Skin of body (tissue), 2 donors: ENCODE results near the gene BCKDHA. TPM values are rescaled to one million over a fixed set of nuclear protein-coding genes. Genes with fewer than 3 reads are reported as not detected.
"Not testable (repeated sequence)": the region's sequence is repeated elsewhere in the genome, so short reads cannot be mapped to it uniquely, and the experiment has no call there.

Source experiments
- DNase-seq: peaks from one replicate; lab custom pipeline; 2025; lab: John Stamatoyannopoulos, UW
- total RNA-seq: library from RNA; depleted of rRNA; stranded (reverse); fragments of >200 nt; gene quantifications from one replicate; pipeline ENCODE4 v1.2.3, GENCODE V29; 2014

The BCKDHA gene
- total RNA-seq, 1 donor from 2014 or later, result 36.5 TPM

DNA sequence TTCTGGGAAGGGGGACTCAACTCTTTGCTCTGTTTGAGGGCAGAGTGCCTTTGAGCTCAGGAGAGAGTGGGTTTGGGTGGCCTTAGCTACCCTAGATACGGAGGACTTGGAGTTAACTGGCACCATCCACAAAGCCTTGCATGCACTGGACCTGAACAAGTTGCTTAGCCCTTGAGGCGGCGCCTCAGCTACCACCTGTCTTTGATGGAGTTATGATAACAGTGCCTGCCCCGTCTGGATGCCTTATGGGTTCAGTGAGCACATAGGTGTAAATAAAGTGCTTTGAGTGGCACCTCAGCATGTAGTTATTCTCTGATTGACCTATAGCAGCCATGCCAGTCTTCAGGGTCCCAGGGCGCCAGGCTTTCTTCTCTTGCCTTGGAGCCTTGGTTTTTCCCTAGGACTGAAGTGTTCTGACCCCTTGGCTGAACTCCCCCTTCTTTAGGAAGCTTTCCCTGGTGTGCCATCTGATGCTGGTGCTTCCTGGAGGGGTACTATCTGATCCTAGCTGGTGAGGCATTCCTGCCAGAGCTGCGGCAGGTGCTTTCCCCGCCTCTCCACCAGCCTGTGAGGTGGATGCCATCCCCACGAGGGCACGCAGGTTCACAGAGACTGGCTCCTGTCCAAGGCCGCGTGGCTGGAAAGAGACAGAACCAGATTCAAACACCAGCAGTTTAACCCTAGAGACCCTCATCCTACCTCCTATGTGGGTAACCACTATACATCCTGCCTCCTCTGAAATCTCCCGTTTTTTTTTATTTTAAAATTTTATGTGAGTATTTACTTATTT is 5.8 kb downstream of the BCKDHA start:
- DNase-seq, result no peak

DNA sequence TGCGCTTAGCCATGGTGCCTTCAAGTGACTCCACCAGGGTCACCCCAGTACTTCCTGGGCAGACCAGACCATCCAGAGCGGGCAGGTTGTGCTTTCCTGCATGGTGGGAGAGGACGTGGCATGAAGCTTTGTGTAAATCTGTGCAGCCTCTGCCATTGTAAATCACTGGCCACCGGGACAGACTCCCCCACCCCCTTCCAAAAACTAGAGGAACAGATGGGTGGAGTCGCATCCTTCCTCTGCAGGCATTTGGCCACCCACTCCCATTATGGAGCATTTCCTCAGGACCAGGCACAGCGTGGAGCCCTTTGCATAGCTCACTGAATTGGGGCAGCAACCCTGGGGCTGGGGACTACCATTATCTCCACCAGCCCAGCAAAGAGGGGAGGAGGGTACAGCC is 8.2 kb downstream of the BCKDHA start:
- no peak for DNase-seq

DNA sequence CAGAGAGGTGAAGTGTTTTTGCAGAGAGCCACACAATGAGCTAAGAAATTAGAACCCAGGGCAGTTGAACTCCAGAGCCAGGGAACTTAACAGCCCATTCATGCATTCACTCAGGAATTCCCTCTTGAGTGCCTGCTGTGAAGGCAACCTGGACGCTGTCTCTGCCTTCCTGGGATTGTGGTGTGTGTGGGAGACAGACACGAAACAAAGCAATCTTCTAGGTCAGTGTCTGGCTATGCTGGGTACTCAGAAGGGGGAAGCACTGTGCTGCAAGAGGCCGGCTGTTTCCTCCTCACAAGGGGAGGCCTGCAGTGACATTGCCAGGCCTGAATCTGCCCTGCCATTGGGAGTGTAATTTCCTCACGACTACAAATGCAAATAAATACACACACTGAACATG is 9.7 kb downstream of the BCKDHA start:
- no peak for DNase-seq

DNA sequence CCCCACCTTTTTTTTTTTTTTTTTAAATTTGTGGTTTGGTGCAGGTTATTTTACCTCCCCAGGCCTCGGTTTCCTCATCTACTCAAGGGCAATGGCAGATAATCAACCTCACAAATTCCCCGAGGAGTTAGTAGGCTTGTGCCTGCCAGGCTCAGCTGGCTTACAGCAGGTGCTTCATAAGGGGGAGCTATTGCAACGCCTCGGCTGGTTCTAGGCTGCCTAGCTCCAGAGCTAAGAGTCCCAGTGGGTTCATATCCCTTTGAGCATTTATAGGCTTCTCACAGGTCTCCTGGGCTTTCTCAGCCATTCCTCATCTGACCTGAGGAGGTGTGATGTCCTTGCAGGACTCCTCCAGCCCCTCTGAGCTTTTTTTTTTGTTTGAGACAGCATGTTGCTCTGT is 10.6 kb downstream of the BCKDHA start:
- DNase-seq, result no peak

DNA sequence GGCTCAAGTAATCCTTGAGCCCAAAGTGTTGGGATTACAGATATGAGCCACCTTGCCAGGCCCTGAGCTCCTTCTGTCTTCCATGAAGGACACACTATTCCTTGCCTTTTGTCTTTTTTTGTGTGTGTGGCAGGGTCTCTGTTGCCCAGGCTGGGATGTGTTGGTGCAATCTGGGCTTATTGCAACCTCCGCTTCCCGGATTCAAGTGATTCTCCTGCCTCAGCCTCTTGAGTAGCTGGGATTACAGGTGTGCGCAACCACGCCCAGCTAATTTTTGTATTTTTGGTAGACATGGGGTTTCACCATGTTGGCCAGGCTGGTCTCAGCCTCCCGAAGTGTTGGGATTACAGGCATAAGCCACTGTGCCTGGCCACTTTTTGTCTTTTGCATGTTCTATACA is 11.2 kb downstream of the BCKDHA start:
- DNase-seq, result not testable (repeated sequence)

DNA sequence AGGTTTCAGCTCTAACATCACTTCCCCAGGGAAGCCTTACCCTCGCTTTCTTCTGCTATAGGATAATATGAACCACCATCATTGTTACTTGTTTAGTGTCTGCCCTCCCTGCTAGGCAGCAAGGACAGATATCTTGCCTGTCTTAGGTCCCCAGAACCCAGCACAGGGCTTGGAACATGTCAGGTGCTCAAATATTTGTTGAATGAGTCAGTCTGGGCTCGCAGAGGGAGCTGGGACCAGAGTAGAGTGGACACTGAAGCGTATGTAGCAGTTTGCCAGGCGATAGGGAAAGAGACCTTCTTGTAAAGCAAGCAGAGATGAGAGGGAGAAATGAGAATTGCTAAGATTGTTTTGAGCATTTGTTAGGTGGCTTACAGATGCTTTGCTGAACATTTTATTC is 11.7 kb downstream of the BCKDHA start:
- DNase-seq, result no peak

DNA sequence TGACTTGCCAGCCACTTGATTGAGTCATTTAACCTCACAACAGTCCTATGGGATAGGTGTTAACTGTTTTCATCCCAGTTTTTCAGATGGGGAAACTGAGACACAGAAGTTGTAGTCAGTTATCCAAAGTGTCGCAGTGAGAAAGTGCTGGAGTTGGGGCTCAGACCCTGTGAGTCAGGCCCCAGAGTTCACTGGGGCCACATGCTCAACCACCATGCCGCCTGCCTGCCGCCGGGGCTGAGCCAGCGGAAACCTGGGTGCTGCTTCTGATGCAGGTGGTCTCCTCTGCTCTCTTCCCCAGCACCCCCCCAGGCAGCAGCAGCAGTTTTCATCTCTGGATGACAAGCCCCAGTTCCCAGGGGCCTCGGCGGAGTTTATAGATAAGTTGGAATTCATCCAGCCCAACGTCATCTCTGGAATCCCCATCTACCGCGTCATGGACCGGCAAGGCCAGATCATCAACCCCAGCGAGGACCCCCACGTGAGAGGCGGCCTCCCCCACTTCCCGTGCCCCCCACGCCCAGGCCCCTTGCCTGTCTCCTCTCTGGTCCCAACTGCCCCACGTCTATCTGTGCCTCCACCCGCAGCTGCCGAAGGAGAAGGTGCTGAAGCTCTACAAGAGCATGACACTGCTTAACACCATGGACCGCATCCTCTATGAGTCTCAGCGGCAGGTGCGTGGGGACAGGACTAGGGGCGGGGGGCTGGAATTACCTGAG is 12.9 kb downstream of the BCKDHA start:
- DNase-seq, result no peak

DNA sequence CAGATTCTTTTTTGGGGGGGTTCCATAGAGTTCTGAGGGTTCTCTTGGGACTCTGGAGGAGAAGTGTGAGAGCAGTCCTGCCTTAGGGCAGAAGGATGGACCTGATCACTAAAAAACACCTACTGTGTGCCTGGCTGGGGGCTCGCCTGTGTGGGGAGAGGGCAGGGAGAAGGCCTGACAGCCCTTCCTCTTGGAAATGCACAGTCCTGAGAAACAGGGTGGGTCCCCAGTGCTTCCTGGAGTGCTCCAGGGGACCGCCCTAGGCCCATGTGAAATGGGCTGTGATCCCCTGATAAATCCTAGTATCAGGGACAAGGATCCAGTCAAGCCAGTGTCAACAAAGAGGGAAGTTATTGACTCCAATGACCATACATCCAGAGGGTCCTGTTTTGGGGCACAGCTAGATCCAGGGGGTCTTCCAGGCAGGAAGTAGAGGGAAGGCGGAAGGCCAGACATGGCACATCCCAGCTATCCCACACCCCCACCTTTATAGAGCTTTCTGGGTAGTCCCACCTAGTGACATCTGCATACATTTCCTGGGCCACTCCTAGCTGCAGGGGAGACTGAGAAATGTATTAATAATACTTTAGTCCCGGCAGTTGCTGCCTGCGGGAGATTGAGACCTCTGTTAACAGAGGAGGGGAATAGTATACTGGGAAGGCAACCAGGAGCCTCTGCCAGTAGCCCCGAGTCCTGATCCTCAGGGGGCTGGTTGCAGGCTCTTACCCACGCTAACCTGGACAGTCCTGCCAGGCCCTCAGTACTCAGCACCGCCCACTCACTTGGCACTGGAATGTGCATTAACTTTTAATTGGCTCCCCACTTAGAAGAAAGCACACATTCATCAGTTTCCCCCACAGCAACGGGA is 13.7 kb downstream of the BCKDHA start:
- no peak for DNase-seq

DNA sequence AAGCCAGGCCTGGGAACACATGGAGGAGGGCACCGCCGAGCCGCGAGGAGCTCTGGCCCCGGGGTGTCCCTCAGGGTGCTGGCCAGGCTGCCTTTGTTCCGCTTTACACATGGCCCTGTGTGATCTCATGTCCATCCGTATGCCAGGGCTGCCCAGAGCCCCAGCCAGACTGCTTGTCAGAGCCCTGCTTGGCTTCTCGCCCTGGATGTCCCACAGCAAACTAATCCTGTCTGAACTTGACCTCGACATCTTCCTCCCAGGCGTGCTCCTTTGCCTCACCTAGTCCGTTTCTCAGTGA is 14.3 kb downstream of the BCKDHA start:
- no peak for DNase-seq

DNA sequence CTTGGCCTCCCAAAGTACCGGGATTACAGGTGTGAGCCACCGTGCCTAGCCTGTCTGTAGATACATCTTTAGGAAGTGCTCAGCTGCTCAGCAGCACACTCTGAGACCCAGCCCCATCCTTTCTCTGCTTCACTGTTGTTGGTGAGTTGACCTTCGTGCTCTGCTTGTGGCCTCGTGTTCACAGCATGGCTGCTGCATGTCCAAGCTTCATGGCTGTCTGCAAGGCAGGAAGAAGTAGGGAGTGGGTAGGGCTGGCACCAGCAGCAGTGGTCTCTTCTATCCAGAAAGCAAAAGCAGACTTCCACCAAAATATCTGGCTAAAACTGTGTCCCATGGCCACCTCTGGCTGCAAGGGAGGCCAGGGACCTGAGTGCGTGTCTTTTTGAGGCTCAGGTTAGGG is 15.3 kb downstream of the BCKDHA start:
- no peak for DNase-seq

DNA sequence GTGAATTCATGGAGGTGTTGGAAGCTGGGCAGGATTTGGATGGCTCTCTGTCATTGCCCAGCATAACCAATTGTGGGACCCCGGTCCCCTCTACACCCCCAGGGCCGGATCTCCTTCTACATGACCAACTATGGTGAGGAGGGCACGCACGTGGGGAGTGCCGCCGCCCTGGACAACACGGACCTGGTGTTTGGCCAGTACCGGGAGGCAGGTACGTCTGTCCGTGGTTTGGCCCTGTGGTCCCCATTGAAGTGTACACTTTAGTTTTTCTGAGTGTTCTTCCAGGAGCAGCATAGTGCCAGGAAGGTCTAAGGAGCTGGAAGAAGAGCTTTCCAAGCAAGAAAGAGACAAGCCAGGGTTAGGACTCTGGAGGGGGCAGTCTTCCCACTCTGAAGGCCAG is 16.3 kb downstream of the BCKDHA start:
- DNase-seq, result no peak

DNA sequence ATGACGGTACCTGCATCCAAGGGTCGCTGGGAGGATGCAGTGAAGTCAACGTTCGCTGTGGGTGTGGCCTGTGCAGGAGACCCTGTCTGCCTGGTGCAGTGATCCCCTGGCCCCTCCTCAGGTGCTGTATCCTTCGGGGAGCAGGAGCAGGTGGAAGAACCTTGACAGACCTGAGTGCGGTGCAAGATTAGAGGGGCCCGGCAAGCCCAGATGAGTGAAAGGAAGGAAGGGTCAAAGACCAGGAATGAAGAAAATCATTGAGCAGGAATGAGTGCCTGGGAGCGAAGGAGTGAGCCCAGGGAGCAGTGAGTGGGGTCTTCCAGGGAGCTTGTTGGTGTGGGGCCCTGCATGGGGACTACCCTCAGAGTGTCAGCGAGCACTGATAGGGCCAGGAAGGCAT is 16.8 kb downstream of the BCKDHA start:
- no peak for DNase-seq

DNA sequence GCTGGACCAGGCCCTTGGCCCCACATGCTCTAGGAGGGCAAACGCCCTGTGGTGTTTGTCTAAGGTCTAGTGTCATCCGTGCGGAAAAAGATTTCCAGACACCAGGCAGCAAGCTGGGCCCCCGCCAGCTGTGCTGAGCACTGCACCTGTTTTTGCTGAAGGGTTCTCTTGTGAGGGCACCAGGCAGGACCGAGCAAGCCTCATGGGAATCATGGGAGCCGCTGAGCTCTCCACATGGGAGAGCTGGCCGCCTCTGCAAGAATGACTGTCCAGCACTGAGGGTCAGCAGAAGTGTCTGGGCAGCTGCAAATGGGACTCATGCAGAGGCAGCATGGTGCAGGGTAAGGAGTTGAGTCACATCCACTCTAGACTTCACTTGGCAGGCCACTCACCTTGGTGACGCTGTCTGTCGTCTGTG is 17.5 kb downstream of the BCKDHA start:
- no peak for DNase-seq

DNA sequence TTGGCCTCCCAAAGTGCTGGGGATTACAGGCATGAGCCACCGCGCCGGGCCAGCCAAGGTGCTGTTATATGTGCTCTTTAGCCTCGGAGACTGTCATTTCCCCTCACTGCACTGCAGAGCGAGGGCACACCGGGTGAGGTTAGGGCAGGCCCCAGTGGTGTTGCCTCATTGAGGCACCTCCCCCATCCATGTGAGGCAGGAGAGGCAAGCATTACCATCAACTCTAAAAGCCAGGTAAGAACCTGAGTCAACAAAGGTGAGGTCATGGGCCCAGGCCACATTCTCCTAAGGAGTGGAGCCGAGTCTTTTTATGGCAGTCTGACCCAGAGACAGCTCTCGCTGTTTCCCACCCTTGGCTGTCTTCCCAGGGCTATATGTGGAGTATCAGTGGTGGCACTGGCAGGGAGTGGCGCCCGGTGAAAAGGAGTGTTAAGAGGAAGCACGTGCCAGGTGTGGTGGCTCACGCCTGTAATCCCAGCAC is 18.6 kb downstream of the BCKDHA start:
- DNase-seq, result no peak

DNA sequence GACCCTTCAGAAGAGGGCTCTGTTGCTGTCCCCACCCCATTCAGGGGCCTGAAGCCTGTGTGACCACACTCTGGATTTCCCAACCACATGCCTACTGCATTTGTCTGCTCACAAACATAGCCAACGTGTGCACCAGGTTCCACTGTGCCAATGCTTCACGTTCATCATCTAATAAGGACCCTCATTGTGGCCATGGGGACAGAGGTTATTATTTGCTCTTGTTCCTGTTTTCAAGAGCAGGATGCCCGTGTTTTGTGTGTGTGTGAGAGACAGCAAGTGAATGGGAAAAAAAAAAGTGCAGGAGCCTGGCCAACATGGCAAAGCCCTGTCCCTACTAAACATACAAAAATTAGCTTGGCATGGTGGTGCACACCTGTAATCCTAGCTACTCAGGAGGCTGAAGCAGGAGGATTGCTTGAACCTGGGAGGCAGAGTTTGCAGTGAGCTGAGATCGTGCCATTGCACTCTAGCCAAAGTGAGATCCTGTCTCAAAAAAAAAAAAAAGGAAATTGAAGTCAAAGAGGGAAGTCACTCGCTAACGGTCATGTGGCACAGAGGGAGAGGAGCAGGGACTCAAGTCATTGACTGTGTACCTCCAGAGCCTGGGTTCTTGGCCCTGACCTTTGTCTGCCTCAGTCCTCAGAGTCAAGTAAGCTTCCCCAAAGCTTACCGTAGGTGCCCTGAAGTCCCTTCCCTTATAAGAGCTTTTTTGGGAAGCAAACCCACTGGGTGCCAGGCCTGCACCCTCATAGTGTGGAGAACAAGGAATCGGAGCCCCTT is 22.7 kb downstream of the BCKDHA start:
- no peak for DNase-seq

DNA sequence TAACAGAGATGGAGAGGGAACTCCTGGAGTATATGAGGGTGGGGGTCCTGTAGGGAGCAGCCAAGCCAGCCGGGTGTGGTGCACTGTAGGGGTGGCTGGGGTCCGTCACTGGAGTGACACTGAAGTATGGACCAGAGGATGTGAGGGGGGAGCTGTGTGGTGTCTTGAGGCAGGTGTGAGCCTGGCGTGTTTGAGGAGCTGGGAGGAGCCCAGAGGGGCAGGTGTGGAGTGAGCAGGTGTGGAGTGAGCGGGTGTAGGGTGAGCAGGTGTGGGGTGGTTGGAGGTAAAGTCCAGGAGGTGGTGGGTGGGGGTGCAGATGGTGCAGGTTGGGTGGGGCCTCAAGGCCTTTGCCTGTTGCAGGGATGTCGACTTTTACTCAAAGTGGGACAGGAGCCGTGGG is 23.7 kb downstream of the BCKDHA start:
- no peak for DNase-seq

DNA sequence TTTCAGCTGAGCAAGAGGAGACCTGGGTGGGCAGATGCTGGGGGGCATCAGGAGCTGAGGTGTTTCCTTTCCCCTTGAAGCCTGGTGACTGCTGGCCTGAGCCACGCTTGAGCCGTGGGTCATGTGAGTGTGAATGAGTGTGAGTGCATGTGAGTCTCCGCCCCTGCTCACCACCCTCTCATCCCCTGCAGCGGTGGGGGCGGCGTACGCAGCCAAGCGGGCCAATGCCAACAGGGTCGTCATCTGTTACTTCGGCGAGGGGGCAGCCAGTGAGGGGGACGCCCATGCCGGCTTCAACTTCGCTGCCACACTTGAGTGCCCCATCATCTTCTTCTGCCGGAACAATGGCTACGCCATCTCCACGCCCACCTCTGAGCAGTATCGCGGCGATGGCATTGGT is 24.4 kb downstream of the BCKDHA start:
- no peak for DNase-seq

DNA sequence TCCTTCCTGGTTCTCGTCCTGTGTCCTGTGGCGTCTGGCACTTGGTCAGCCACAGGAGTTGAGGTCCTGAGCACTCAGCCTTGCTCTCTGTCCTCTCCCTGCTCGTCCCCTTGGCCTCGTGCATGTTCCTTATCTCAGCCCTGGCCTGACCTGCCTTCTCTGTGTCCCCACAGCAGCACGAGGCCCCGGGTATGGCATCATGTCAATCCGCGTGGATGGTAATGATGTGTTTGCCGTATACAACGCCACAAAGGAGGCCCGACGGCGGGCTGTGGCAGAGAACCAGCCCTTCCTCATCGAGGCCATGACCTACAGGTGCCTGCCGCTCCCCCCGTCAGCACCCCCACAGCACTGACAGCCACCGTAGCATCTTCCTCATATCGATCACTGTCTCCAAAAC is 24.8 kb downstream of the BCKDHA start:
- DNase-seq, result no peak

DNA sequence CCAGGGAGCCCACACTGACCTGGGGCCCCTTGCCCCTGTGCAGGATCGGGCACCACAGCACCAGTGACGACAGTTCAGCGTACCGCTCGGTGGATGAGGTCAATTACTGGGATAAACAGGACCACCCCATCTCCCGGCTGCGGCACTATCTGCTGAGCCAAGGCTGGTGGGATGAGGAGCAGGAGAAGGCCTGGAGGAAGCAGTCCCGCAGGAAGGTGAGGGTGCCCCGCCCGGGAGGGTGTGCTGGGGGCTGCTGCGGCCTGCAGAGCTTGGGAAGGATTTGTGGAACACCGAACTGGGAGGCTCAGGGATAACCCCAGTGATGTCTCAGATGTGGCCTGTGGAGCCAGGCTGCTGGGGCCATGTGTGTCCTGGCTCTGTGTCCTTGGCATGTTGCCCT is 25.3 kb downstream of the BCKDHA start:
- DNase-seq, result no peak

DNA sequence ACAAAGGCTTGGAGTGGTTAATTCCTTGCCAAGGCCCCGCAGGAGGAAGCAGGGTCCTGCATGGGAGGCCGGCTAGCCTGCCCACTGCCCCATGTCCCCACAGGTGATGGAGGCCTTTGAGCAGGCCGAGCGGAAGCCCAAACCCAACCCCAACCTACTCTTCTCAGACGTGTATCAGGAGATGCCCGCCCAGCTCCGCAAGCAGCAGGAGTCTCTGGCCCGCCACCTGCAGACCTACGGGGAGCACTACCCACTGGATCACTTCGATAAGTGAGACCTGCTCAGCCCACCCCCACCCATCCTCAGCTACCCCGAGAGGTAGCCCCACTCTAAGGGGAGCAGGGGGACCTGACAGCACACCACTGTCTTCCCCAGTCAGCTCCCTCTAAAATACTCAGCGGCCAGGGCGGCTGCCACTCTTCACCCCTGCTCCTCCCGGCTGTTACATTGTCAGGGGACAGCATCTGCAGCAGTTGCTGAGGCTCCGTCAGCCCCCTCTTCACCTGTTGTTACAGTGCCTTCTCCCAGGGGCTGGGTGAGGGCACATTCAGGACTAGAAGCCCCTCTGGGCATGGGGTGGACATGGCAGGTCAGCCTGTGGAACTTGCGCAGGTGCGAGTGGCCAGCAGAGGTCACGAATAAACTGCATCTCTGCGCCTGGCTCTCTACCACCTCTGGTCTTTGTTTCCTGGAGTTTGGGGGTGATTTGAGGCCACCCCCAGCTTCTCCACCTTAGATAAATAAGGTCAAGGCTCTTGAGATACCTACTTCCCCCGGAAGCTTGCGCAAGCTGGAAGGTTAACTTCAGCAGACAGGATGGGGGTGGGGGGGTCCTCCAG is 26.9 kb downstream of the BCKDHA start:
- DNase-seq, result no peak
